Measurements from ENCODE around the gene EIF1. TPM values are rescaled to one million over a fixed set of nuclear protein-coding genes. Genes with fewer than 3 reads are reported as not detected.

EIF1 gene
- total and polyA plus RNA-seq, 2 experiments from 2014 or later, result 272 to 603 TPM

DNA sequence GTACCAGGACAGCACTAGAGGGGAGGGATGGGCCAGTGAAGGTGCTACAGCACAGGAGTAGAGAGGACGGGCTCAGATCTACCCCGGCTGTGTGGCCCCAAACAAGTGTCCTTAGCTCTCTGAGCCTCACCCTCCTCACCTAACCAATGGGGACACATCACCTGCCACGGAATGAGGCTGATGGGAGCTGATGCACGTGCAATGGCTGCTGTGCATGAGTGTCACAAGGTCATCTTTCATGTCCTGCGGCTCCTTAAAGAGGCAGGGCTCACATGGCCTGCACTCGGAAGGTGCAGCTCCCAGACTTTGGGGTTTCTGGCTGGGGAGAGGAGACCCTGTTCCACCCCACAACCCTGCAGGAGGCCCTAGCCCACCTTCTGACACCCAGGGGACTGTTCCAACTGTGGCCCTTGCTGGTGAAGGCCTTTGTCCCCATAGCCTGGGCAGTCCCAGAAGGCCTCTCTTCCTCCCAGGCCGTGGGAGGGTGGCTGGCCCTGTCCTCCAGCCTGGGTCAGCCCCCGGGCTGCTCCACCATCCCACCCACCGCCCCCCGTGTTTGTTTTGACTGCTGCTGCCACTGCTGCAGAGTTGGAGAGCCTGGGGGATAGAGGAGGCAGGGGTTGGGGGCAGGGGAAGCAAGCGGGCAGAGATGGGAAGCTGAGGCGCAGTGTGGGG lies 35.3 kb downstream of the EIF1 start:
- H4K20me1 ChIP-seq (replicated peaks; ENCODE audit: insufficient read depth), result no peaks in the 10 kb centered on the region
- H3K4me2 ChIP-seq, result no peak overlapping the region
- DNase-seq (ENCODE audit: low spot score), result no peak
- peaks cover 19% of the 10 kb centered on the region for H3K27me3 Mint-ChIP-seq (ENCODE audit: insufficient read depth, low read depth, poor library complexity)
- no peak for TF ChIP-seq REST (IDR thresholded peaks at IDR 0.05; ENCODE audit: unreplicated experiment)
- TF ChIP-seq ZNF114 (CRISPR knock-in tag; IDR thresholded peaks at IDR 0.05), result no peak
- TF ChIP-seq ZNF462 (CRISPR knock-in tag; IDR thresholded peaks at IDR 0.05), result no peak
- no peak for TF ChIP-seq EZH2phosphoT487 (IDR thresholded peaks at IDR 0.05; ENCODE audit: unreplicated experiment)
- no peak for TF ChIP-seq ZNF331 (CRISPR knock-in tag; IDR thresholded peaks at IDR 0.05; ENCODE audit: low read depth)
- no peak for TF ChIP-seq STAT1 (IDR thresholded peaks at IDR 0.05; ENCODE audit: unreplicated experiment)
- no peak for TF ChIP-seq JUNB (IDR thresholded peaks at IDR 0.05; ENCODE audit: unreplicated experiment)
- TF ChIP-seq POLR2AphosphoS5 (IDR thresholded peaks at IDR 0.05; ENCODE audit: low read depth), result no peak
- TF ChIP-seq EZH2 (IDR thresholded peaks at IDR 0.05; ENCODE audit: low read depth, unreplicated experiment), result no peak
- TF ChIP-seq, protein P1, sequence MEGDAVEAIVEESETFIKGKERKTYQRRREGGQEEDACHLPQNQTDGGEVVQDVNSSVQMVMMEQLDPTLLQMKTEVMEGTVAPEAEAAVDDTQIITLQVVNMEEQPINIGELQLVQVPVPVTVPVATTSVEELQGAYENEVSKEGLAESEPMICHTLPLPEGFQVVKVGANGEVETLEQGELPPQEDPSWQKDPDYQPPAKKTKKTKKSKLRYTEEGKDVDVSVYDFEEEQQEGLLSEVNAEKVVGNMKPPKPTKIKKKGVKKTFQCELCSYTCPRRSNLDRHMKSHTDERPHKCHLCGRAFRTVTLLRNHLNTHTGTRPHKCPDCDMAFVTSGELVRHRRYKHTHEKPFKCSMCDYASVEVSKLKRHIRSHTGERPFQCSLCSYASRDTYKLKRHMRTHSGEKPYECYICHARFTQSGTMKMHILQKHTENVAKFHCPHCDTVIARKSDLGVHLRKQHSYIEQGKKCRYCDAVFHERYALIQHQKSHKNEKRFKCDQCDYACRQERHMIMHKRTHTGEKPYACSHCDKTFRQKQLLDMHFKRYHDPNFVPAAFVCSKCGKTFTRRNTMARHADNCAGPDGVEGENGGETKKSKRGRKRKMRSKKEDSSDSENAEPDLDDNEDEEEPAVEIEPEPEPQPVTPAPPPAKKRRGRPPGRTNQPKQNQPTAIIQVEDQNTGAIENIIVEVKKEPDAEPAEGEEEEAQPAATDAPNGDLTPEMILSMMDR (conservative IDR thresholded peaks at IDR 0.05; ENCODE audit: low read depth in 2 of 2), result no peak
- no peak for TF ChIP-seq NANOG (IDR thresholded peaks at IDR 0.05; ENCODE audit: borderline replicate concordance)
- no peak for TF ChIP-seq CREB1 (CRISPR knock-in tag; IDR thresholded peaks at IDR 0.05; ENCODE audit: low read depth)
- TF ChIP-seq, protein P2, sequence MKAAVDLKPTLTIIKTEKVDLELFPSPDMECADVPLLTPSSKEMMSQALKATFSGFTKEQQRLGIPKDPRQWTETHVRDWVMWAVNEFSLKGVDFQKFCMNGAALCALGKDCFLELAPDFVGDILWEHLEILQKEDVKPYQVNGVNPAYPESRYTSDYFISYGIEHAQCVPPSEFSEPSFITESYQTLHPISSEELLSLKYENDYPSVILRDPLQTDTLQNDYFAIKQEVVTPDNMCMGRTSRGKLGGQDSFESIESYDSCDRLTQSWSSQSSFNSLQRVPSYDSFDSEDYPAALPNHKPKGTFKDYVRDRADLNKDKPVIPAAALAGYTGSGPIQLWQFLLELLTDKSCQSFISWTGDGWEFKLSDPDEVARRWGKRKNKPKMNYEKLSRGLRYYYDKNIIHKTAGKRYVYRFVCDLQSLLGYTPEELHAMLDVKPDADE (IDR thresholded peaks at IDR 0.05), result no peak
- peaks cover 3% of the 10 kb centered on the region; the same call in 1 of the 3 replicates for H3K9me3 Mint-ChIP-seq
- H3K4me1 Mint-ChIP-seq, result peaks cover 13% of the 10 kb centered on the region
- H3K27ac ChIP-seq (ENCODE audit: low read depth), result no peak overlapping the region
- no peak overlapping the region for H3K4me3 Mint-ChIP-seq
- no peaks in the 10 kb centered on the region; the same call in 2 of the 3 replicates for H3K36me3 Mint-ChIP-seq (ENCODE audit: low read depth)
- no peaks in the 10 kb centered on the region for H3K36me3 ChIP-seq (ENCODE audit: insufficient read depth)
- no peaks in the 10 kb centered on the region for H3F3A ChIP-seq (replicated peaks; ENCODE audit: low read depth)
- no peak overlapping the region for H3K27ac Mint-ChIP-seq
- no peaks in the 10 kb centered on the region for H3K27me3 ChIP-seq (ENCODE audit: insufficient read depth)
- H2AFZ ChIP-seq, result no peak overlapping the region
- no peaks in the 10 kb centered on the region for H3K4me1 ChIP-seq (ENCODE audit: insufficient read depth)
- H3K79me2 ChIP-seq (replicated peaks; ENCODE audit: insufficient read depth), result no peaks in the 10 kb centered on the region
- H3K9me2 ChIP-seq (ENCODE audit: insufficient read depth), result no peaks in the 10 kb centered on the region
- ATAC-seq, result no peak
- H3K4me3 ChIP-seq, result no peak overlapping the region

All from GM23338 (cell line).